Stimulated activated CD4-positive, alpha-beta T cell treated with anti-CD3 and anti-CD28 coated beads, Interleukin-1b, Interleukin-23, amount 100 ng/mL, for 48 hours (primary cell): ENCODE results near the gene CEACAM3.

Experiments
- DNase-seq: peaks from one replicate; pipeline ENCODE4 v3.0.0-alpha.2; 2020

Gene CEACAM3

DNA sequence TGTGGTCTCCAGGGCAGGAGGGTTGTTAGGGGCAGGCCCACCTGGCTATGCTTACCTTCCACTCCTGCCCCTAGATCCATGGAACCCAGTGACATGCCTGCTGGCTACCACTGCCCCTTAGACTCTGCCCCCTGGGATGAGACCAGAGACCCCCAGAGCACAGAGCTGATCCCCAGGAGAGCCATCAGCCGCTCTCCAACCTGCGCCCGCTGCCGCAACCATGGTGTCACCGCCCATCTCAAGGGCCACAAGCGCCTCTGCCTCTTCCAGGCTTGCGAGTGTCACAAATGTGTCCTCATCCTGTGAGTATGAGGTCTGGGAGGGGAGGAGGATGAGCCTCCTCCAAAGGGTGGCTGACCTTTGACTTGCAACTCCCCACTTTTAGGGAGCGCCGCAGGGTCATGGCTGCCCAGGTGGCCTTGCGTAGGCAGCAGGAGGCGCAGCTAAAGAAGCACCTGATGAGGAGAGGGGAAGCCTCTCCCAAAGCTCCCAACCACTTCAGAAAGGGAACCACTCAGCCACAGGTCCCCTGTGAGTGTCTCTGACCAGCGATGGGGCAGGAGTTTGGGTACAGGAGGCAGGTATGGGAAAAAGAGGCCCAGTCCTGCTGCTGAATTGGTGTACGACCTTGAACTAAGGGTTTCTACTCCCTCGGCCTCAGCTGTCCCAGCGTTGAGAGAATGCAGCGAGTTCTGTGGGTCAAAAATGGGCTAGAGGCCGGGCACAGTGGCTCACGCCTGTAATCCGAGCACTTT, 51.1 kb downstream of the CEACAM3 start:
- DNase-seq, result no peak

DNA sequence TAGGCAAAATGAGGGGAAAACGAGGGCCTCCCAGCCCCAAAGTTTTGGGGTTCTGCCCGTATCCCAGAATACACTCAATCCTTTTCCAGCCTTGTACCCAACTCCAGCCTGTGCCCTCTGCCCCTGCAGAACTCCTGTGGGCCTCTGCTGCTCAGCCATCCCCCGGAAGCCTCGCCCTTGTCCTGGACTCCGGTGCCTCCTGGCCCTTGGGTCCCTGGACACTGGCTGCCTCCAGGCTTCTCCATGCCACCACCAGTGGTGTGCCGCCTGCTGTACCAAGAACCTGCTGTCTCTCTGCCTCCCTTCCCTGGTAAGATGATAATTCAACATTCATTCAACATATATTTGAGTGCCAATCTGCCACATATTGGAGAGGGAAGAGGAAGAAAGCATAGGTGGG, 52.3 kb downstream of the CEACAM3 start:
- DNase-seq, result no peak

GRCh38 chr19:41849067-41849466, 52.7 kb downstream of the CEACAM3 start:
- DNase-seq, result no peak

- no peak for DNase-seq
These were observed 54.0 kb downstream of the CEACAM3 start for GRCh38 chr19:41850381-41850780.

DNA sequence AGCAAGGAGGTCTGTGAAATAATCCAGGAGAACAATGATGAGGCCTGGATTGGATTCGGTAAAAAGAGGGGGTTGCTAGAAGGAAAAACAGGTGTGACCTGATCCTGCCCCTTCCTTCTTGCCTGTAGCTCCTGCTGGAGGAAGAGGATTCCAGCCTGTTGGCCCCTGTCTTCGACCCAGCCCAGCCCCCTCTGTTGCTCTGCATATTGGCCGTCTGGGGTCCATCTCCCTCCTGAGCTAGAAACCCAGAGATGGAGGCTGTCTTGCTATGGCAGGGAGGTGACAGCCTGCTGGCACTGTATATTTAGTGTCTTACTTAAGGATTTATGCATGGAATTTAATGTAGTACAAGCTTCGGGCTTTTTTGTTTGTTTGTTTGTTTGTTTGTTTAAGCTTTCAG, 55.1 kb downstream of the CEACAM3 start:
- DNase-seq, result no peak

- DNase-seq, result no peak
These were observed 57.0 kb downstream of the CEACAM3 start for GRCh38 chr19:41853344-41853743.

- DNase-seq, result no peak
These were observed 57.4 kb downstream of the CEACAM3 start for GRCh38 chr19:41853768-41854167.

GRCh38 chr19:41859213-41859617, 62.8 kb downstream of the CEACAM3 start:
- DNase-seq, result no peak

DNA sequence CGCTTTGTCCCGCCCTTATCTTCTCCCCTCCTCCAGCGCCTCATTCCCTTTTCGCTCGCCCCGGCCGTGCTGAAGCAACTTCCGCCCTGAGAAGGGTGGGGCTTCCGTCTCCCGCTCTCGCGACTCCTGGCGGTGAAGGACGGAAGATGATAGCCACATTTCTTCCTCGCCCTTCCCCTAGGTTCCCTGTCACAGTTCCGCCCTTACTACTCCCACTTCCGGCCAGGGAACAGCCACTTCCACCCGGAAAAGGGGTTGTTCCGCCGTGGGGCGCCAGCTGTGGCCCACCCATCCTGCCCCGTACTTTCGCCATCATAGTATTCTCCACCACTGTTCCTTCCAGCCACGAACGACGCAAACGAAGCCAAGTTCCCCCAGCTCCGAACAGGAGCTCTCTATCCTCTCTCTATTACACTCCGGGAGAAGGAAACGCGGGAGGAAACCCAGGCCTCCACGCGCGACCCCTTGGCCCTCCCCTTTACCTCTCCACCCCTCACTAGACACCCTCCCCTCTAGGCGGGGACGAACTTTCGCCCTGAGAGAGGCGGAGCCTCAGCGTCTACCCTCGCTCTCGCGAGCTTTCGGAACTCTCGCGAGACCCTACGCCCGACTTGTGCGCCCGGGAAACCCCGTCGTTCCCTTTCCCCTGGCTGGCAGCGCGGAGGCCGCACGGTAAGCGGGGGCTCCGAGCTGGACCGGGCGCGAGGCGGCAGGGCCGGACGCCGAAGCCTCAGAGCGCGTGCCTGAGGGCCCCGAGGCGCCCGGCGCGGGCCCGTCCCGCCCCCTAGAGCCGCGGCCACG, 63.4 kb downstream of the CEACAM3 start, which contains the start of gene RPS19:
TSS of gene RPS19 (plus strand) at position 638 of the 801 bp plus-strand sequence. CDS start 520 bp downstream, outside the sequence.
- DNase-seq, result peak; percentile 97

- DNase-seq, result peak; percentile 34
These were observed 64.2 kb downstream of the CEACAM3 start for GRCh38 chr19:41860419-41861115.
